Measurements from ENCODE around the gene PRR23B.
"Not testable (repeated sequence)": the region's sequence is repeated elsewhere in the genome, so short reads cannot be mapped to it uniquely, and the experiment has no call there.

PRR23B gene

DNA sequence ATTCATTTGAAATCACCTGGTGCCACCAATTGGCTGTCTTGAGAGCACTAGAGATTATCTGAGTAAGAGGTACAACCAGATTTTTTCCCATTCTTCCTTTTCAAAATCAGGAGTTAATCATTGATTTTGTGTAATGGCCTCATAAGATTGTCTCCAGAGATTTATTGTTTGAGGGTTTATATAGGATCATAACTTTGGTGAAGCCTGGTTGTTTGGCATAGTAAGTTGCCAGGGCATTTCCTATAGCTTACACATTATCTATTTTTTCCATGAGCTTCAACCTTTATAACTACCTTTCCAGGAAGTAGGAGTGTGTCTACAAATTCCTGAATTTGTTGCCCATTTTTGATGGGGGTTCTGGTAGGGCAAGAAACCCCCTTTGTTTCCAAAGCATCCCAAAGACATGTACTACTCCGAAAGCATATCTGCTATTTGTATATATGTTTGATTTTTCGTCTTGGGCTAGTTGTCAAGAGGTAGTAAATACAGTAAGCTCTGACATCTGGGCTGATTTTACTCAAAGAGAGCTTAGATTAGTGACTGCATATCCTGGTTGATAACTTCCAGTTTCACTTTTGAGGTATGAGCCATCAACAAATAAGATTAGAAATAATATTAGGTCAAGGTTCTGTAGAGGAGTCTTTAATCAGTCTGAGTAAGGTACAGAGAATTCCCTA lies 11.7 kb upstream of the PRR23B start:
- no peak for DNase-seq (ENCODE audit: low read depth)
- TF ChIP-seq, protein P1, sequence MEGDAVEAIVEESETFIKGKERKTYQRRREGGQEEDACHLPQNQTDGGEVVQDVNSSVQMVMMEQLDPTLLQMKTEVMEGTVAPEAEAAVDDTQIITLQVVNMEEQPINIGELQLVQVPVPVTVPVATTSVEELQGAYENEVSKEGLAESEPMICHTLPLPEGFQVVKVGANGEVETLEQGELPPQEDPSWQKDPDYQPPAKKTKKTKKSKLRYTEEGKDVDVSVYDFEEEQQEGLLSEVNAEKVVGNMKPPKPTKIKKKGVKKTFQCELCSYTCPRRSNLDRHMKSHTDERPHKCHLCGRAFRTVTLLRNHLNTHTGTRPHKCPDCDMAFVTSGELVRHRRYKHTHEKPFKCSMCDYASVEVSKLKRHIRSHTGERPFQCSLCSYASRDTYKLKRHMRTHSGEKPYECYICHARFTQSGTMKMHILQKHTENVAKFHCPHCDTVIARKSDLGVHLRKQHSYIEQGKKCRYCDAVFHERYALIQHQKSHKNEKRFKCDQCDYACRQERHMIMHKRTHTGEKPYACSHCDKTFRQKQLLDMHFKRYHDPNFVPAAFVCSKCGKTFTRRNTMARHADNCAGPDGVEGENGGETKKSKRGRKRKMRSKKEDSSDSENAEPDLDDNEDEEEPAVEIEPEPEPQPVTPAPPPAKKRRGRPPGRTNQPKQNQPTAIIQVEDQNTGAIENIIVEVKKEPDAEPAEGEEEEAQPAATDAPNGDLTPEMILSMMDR (IDR thresholded peaks at IDR 0.05; ENCODE audit: low read depth, low read length, missing control alignments), result no peak
- in situ Hi-C loops (cut with HindIII; ENCODE audit: low sequenced_read_pairs), result no loop called here
- H3K4me3 ChIP-seq (ENCODE audit: low read depth, low read length), result no peak overlapping the region

DNA sequence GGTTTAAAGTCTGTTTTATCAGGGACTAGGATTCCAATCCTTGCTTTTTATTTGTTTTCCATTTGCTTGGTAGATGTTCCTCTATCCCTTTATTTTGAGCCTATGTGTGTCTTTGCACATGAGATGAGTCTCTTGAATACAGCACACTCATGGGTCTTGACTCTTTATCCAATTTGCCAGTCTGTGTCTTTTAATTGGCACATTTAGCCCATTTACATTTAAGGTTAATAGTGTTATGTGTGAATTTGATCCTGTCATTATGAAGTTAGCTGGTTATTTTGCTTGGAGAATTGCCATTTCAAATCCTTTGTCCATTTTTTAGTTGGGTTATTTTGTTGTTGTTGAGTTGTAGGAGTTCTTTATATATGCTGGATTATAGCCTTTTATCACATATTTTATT lies 9.8 kb upstream of the PRR23B start:
- in situ Hi-C loops (cut with HindIII; ENCODE audit: low sequenced_read_pairs); DNase-seq (ENCODE audit: low read depth); H3K4me3 ChIP-seq (ENCODE audit: low read depth, low read length): not testable (repeated sequence)

DNA sequence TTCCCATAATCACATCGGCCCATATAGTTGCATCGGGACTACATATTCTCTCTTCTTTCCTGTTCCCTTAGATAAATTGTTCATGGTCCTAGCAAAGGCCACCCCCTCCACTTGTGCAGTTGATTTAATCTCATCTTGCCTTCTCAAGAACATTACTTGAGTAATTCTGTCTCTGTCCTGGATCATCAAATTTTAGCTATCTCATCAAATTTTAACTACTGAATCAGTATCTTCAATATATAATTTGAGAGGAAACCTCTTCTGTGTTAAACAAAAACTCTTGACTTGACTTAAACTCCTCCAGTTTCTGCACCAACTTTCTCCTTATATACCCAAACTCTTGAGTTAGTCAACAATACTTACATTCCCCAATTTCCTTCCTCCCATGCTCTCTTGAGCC lies 4.2 kb upstream of the PRR23B start:
- DNase-seq (ENCODE audit: low read depth), result no peak

DNA sequence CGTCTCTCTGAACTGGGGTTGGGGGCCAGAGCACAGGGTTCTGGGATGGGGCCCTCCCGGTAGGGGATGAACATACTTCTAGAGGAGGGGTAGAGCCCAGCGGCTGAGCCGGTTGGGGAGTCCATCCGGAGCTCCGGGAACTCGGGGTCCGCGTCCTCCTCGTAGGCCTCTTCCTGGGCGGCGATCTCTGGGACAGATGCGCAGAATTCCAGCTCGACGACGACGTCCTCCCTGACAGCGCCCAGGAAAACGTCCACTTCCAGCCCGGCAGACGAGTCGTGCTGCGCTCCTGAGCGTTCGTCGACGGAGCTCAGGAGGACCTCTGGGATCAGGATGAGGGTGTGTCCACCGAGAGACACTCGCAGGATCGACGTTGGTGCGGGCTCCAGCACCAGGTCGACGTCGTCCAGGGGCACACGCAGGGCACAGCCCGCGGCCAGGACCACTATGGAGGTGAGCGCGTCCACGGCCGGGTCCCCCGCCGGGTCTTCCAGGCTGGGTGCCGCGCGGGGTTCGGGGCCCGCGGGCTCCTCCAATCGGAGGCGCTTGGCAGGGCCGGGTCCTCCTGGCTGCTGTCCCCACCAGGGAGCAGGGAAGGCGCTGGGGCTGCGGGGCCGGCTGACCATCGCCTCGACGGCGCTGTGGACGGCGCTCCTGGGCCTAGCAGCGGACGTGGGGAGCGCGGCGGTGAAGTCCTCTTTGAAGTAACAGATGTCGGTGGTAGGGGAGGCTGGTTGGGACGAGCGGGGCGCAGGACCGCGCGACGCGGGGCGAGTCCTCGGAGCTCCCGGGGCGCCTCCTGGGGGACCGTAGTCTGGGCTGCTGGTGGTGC lies 474 bp downstream of the PRR23B start:
- H3K4me3 ChIP-seq (ENCODE audit: low read depth, low read length), result no peak overlapping the region
- TF ChIP-seq, protein P1 (IDR thresholded peaks at IDR 0.05; ENCODE audit: low read depth, low read length, missing control alignments), result no peak
- no peak for DNase-seq (ENCODE audit: low read depth)
- in situ Hi-C loops (cut with HindIII; ENCODE audit: low sequenced_read_pairs), result no loop called here

More for the DNA sequence above, 4.2 kb upstream of the PRR23B start:
- no peak overlapping the region for H3K4me3 ChIP-seq (ENCODE audit: low read depth, low read length)
- in situ Hi-C loops (cut with HindIII; ENCODE audit: low sequenced_read_pairs), result no loop called here
- TF ChIP-seq, protein P1 (IDR thresholded peaks at IDR 0.05; ENCODE audit: low read depth, low read length, missing control alignments), result no peak

DNA sequence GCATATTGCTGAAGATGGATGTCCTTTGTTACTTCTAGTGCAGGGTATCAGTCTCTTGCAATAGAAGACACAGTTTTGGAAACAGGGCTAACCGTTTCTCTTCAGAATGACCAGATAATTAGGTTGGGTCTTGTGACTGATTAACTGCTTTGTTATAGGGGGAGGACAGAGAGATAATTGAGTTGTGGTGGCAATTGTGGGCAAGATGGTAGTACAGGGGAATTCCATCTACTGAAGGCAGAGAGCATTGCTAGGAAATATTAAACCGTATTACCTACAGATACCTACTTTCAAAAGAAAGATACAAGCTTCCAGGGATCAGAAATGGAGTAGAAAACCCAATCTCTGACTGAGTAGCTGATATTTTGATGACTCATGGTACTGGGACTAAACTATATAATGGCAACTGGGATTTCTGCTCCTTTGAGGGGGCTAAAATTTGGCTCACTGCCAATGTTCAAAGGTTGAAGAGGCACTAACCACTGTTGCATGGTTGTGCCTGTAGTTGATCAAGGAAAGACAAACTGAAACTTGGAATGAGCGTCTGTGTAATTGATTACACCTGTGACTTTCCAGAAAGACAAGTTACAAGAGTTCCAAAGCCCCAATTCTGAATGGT lies 4.2 kb downstream of the PRR23B start:
- in situ Hi-C loops (cut with HindIII; ENCODE audit: low sequenced_read_pairs), result no loop called here
- H3K4me3 ChIP-seq (ENCODE audit: low read depth, low read length), result no peak overlapping the region
- no peak for DNase-seq (ENCODE audit: low read depth)
- TF ChIP-seq, protein P1 (IDR thresholded peaks at IDR 0.05; ENCODE audit: low read depth, low read length, missing control alignments), result no peak

DNA sequence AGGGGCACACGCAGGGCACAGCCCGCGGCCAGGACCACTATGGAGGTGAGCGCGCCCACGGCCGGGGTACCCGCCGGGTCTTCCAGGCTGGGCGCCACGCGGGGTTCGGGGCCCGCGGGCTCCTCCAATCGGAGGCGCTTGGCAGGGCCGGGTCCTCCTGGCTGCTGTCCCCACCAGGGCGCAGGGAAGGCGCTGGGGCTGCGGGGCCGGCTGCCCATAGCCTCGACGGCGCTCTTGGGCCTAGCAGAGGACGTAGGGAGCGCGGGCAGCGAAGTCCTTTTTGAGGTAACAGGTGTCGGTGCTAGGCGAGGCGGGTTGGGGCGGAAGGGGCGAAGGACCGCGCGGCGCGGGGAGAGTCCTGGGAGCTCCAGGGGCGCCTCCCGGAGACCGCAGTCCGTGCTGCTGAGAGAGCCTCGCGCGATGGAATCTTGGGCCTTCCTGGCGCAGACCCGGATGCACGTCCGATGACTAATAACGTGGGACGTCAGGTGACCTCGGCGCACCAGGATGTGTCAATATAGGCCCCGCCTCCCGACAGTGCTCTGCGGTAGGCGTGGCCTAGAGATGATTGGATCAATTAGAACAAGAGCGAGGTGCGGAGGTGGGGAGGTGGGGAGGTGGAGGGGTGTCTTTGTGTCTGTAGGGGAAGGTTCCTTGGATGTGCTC lies 14.5 kb downstream of the PRR23B start, which contains the start of gene PRR23A:
Gene PRR23A (minus strand): TSS at position 218 of the 666 bp plus-strand sequence. CDS start 0 bp downstream, at position 218.
- in situ Hi-C loops (cut with HindIII; ENCODE audit: low sequenced_read_pairs), result no loop called here
- no peak within 1 kb of the TSS for H3K4me3 ChIP-seq (ENCODE audit: low read depth, low read length)
- no peak for DNase-seq (ENCODE audit: low read depth)
- TF ChIP-seq, protein P1 (IDR thresholded peaks at IDR 0.05; ENCODE audit: low read depth, low read length, missing control alignments), result no peak

Measured in astrocyte of the cerebellum (primary cell).